HG03469 (cell line): ENCODE results near the gene DDC.
"Not testable (repeated sequence)": the region's sequence is repeated elsewhere in the genome, so short reads cannot be mapped to it uniquely, and the experiment has no call there.

Experiments used
- ATAC-seq: cut with Tn5 transposase; IDR thresholded peaks from one replicate; pipeline ENCODE4 v1.9.1; 2021; ENCODE audit warnings: mild to moderate bottlenecking, moderate library complexity, moderate number of reproducible peaks; ENCODE audit not compliant: unreplicated experiment

The DDC gene

GRCh38 chr7:50528266-50529092 is 36.7 kb downstream of the DDC start:
- ATAC-seq: no peak

- ATAC-seq: not testable (repeated sequence)
Measured at GRCh38 chr7:50519350-50519749, 45.9 kb downstream of the DDC start.

GRCh38 chr7:50513166-50513871 is 51.9 kb downstream of the DDC start:
- no peak for ATAC-seq

- ATAC-seq: no peak
Measured at GRCh38 chr7:50512384-50512783, 52.8 kb downstream of the DDC start.

GRCh38 chr7:50509459-50509858 is 55.7 kb downstream of the DDC start:
- ATAC-seq: no peak

GRCh38 chr7:50508471-50508943 is 56.7 kb downstream of the DDC start:
- no peak for ATAC-seq

GRCh38 chr7:50507898-50508470 is 57.2 kb downstream of the DDC start:
- no peak for ATAC-seq

- ATAC-seq: no peak
Measured at GRCh38 chr7:50505553-50506210, 59.5 kb downstream of the DDC start.

GRCh38 chr7:50504646-50505546 is 60.3 kb downstream of the DDC start:
- ATAC-seq: no peak

GRCh38 chr7:50502947-50503346 is 62.3 kb downstream of the DDC start:
- no peak for ATAC-seq

- no peak for ATAC-seq
Measured at GRCh38 chr7:50502001-50502684, 63.1 kb downstream of the DDC start.

- no peak for ATAC-seq
Measured at GRCh38 chr7:50499092-50499491, 66.1 kb downstream of the DDC start.

- ATAC-seq: no peak
Measured at GRCh38 chr7:50497968-50498367, 67.2 kb downstream of the DDC start.

GRCh38 chr7:50497068-50497642 is 68.0 kb downstream of the DDC start:
- ATAC-seq: no peak

- ATAC-seq: no peak
Measured at GRCh38 chr7:50496569-50496968, 68.6 kb downstream of the DDC start.

- no peak for ATAC-seq
Measured at GRCh38 chr7:50495746-50496145, 69.5 kb downstream of the DDC start.

GRCh38 chr7:50492770-50493519 is 72.3 kb downstream of the DDC start:
- no peak for ATAC-seq

- ATAC-seq: no peak
Measured at GRCh38 chr7:50491943-50492342, 73.3 kb downstream of the DDC start.

- no peak for ATAC-seq
Measured at GRCh38 chr7:50491209-50491608, 74.0 kb downstream of the DDC start.
